NCI-H2227 (cell line): ENCODE results near the gene TTF2.
"Not testable (repeated sequence)": the region's sequence is repeated elsewhere in the genome, so short reads cannot be mapped to it uniquely, and the experiment has no call there.

Source experiments
- DNase-seq: peaks from one replicate; lab custom pipeline; 2025; ENCODE audit not compliant: unreplicated experiment; lab: John Stamatoyannopoulos, UW

The TTF2 gene

GRCh38 chr1:117092594-117092993 is 32.5 kb downstream of the TTF2 start:
- DNase-seq, result no peak

GRCh38 chr1:117093091-117093534 is 33.0 kb downstream of the TTF2 start:
- DNase-seq, result no peak

GRCh38 chr1:117093870-117094621 is 33.9 kb downstream of the TTF2 start:
- no peak for DNase-seq

- no peak for DNase-seq
Observed at GRCh38 chr1:117094841-117095604, 34.9 kb downstream of the TTF2 start.

GRCh38 chr1:117096951-117097408 is 36.9 kb downstream of the TTF2 start:
- no peak for DNase-seq

- DNase-seq, result no peak
Observed at GRCh38 chr1:117097443-117097842, 37.3 kb downstream of the TTF2 start.

GRCh38 chr1:117098287-117098890 is 38.3 kb downstream of the TTF2 start:
- DNase-seq, result no peak

GRCh38 chr1:117101334-117101733 is 41.2 kb downstream of the TTF2 start:
- DNase-seq, result no peak

GRCh38 chr1:117101858-117102257 is 41.7 kb downstream of the TTF2 start:
- not testable (repeated sequence) for DNase-seq

- no peak for DNase-seq
Observed at GRCh38 chr1:117104986-117105385, 44.9 kb downstream of the TTF2 start.

- DNase-seq, result no peak
Observed at GRCh38 chr1:117105722-117106121, 45.6 kb downstream of the TTF2 start.

- no peak for DNase-seq
Observed at GRCh38 chr1:117106478-117106877, 46.4 kb downstream of the TTF2 start.

- DNase-seq, result no peak
Observed at GRCh38 chr1:117107364-117107763, 47.2 kb downstream of the TTF2 start.

GRCh38 chr1:117110774-117111173 is 50.6 kb downstream of the TTF2 start:
- DNase-seq, result no peak

- DNase-seq, result no peak
Observed at GRCh38 chr1:117112047-117112717, 52.1 kb downstream of the TTF2 start.

- no peak for DNase-seq
Observed at GRCh38 chr1:117113199-117113598, 53.1 kb downstream of the TTF2 start.

- no peak for DNase-seq
Observed at GRCh38 chr1:117114877-117115276, 54.8 kb downstream of the TTF2 start.

GRCh38 chr1:117116090-117116783 is 56.1 kb downstream of the TTF2 start:
- DNase-seq, result no peak

GRCh38 chr1:117116784-117117130 is 56.6 kb downstream of the TTF2 start:
- no peak for DNase-seq

- DNase-seq, result no peak
Observed at GRCh38 chr1:117117697-117118096, 57.6 kb downstream of the TTF2 start.

GRCh38 chr1:117118137-117118536 is 58.0 kb downstream of the TTF2 start:
- DNase-seq, result no peak
